GM23248 (cell line): ENCODE results near the gene PP2D1. TPM values are rescaled to one million over a fixed set of nuclear protein-coding genes. Genes with fewer than 3 reads are reported as not detected.

Experiments
- DNase-seq: peaks from one replicate; pipeline ENCODE4 v3.0.0-alpha.2; 2015
- H2AFZ ChIP-seq: fragments of 200-600 bp; sonication (generic); 2 replicates; pipeline ENCODE4 v1.6.1; 2016; ENCODE audit warnings: antibody characterized with exemption
- H3F3A ChIP-seq: fragments of 200-600 bp; sonication (generic); 2 replicates; pipeline ENCODE4 v1.6.1; 2016; ENCODE audit warnings: mild to moderate bottlenecking, antibody characterized with exemption, mixed run types; ENCODE audit not compliant: insufficient read depth
- H3K27ac ChIP-seq: fragments of 200-600 bp; sonication (generic); 2 replicates; pipeline ENCODE4 v1.5.1; 2016; ENCODE audit warnings: mild to moderate bottlenecking
- H3K27me3 ChIP-seq: fragments of 200-600 bp; sonication (generic); replicated peaks from 2 replicates; pipeline ENCODE4 v1.6.1; 2016; ENCODE audit warnings: mild to moderate bottlenecking; ENCODE audit not compliant: insufficient read depth
- H3K36me3 ChIP-seq: fragments of 200-600 bp; sonication (generic); 2 replicates; pipeline ENCODE4 v1.6.1; 2016; ENCODE audit warnings: low read depth, mild to moderate bottlenecking
- H3K4me1 ChIP-seq: fragments of 200-600 bp; sonication (generic); 2 replicates; pipeline ENCODE4 v1.6.1; 2016; ENCODE audit warnings: mild to moderate bottlenecking; ENCODE audit not compliant: insufficient read depth
- H3K4me2 ChIP-seq: fragments of 200-600 bp; sonication (generic); one replicate; pipeline ENCODE4 v1.6.1; 2016; ENCODE audit warnings: mild to moderate bottlenecking; ENCODE audit not compliant: unreplicated experiment
- H3K4me3 ChIP-seq: fragments of 200-600 bp; sonication (generic); 2 replicates; pipeline ENCODE4 v1.5.1; 2016; ENCODE audit warnings: mild to moderate bottlenecking
- H3K79me2 ChIP-seq: fragments of 200-600 bp; sonication (generic); 2 replicates; pipeline ENCODE4 v1.6.1; 2016; ENCODE audit warnings: mild to moderate bottlenecking; ENCODE audit not compliant: insufficient read depth
- H3K9ac ChIP-seq: fragments of 200-600 bp; sonication (generic); 2 replicates; pipeline ENCODE4 v1.6.1; 2016; ENCODE audit warnings: mild to moderate bottlenecking
- H3K9me2 ChIP-seq: fragments of 200-600 bp; sonication (generic); 2 replicates; pipeline ENCODE4 v1.6.1; 2016; ENCODE audit warnings: mixed run types, mild to moderate bottlenecking, moderate library complexity; ENCODE audit not compliant: insufficient read depth
- H3K9me3 ChIP-seq: fragments of 200-600 bp; sonication (generic); one replicate; pipeline ENCODE4 v1.6.1; 2017; ENCODE audit warnings: low read depth
- H4K20me1 ChIP-seq: fragments of 200-600 bp; sonication (generic); 2 replicates; pipeline ENCODE4 v1.6.0; 2016; ENCODE audit not compliant: insufficient read depth
- EZH2 ChIP-seq: fragments of 200-600 bp; sonication (generic); IDR thresholded peaks from 2 replicates; pipeline ENCODE4 v1.6.1; 2018; ENCODE audit warnings: antibody characterized with exemption, mild to moderate bottlenecking; ENCODE audit not compliant: insufficient read depth, poor library complexity, severe bottlenecking
- EZH2phosphoT487 ChIP-seq: fragments of 200-600 bp; sonication (generic); IDR thresholded peaks from 2 replicates; pipeline ENCODE4 v1.6.1; 2018; ENCODE audit warnings: antibody characterized with exemption, moderate library complexity, mild to moderate bottlenecking, low read depth; ENCODE audit not compliant: insufficient read depth
- WGBS, 2 experiments: methylation state at CpG; one replicate each; pipeline ENCODE4 v1.1.6; 2015 to 2017; ENCODE audit warnings: low lambda C conversion rate in 2 of 2, low coverage in 1 of 2; ENCODE audit errors: missing lambda C conversion rate in 2 of 2; 5-methylcytosine and 5-hydroxymethylcytosine counted together
- in situ Hi-C: fragments of 300-500 bp; cut with MboI; formaldehyde crosslinking; loops from 2 replicates; pipeline ENCODE4 v1.15.0; 2020
- polyA plus RNA-seq: library from polyadenylated mRNA; unstranded; fragments of >200 nt; fragmentation: Nextera tagmentation; extraction: Ambion mirVana; gene quantifications from 2 replicates; pipeline ENCODE4 v1.2.1, GENCODE V29; 2016
- total RNA-seq: library from RNA; depleted of rRNA; stranded (reverse); fragments of >200 nt; shearing (Covaris generic); gene quantifications from 2 replicates; pipeline ENCODE4 v1.2.3, GENCODE V29; 2014

PP2D1 gene
- total and polyA plus RNA-seq, 2 experiments from 2014 or later, result 0.16 TPM; not detected in 1

DNA sequence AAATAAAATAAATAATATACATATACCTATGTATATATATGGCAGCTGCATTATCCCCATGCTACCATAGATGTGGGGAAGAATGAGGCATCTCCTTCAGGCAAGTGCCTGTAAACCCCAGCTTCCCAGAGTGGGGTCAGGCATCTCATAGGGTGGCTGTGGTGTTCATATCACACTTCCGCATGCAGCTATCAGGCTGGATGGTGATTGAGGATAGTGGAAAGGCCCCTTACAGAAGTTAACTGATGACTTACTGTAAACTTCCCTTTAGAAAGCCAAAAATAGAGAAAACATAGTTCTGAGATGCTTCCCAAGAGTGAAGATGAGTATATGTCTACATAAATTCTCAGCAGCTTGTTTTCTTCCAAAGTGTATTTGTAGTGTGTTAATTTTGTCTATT is 3.5 kb upstream of the PP2D1 start:
- no peak overlapping the region for H3K4me2 ChIP-seq
- no peak overlapping the region for H3K9ac ChIP-seq
- in situ Hi-C loops, result no loop called here
- H3K36me3 ChIP-seq, result no peaks in the 10 kb centered on the region
- no peaks in the 10 kb centered on the region for H4K20me1 ChIP-seq
- H3K4me1 ChIP-seq, result no peaks in the 10 kb centered on the region
- H3F3A ChIP-seq, result no peaks in the 10 kb centered on the region
- H3K9me2 ChIP-seq, result no peaks in the 10 kb centered on the region
- no peaks in the 10 kb centered on the region for H3K9me3 ChIP-seq
- H3K79me2 ChIP-seq, result no peaks in the 10 kb centered on the region
- no peak for DNase-seq
- no peak overlapping the region for H3K27ac ChIP-seq
- H2AFZ ChIP-seq, result no peak overlapping the region
- TF ChIP-seq EZH2, result no peak
- no peak for TF ChIP-seq EZH2phosphoT487
- 55 to 58% methylated on average over 1 of the region's 1 CpG for WGBS, 2 experiments
- H3K4me3 ChIP-seq, result no peak overlapping the region
- H3K27me3 ChIP-seq, result no peaks in the 10 kb centered on the region

DNA sequence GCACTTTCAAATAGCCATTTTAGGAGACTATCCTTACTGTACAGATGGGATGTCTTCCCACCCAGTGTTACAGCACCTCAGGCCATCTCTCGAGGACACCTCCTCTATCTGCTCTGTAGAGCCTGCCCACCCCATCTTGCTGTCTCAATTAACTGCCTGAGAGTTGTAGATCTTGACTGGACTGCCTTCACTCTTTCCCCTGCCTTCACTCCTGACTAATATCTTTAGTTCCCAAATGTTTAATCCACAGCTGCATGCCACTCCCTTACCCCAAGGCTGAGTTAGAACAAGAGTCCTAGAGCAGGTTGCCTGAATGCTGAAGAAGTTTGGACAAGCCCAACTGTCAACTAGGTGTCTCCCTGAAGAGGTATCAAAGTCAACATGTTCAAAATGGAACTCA is 1.3 kb upstream of the PP2D1 start:
- in situ Hi-C loops, result no loop called here
- Histone ChIP-seq H3K79me2 (no peaks in the 10 kb centered on the region), H3K27me3 (no peaks in the 10 kb centered on the region), H3K36me3 (no peaks in the 10 kb centered on the region), H3K4me2 (no peak overlapping the region), H3K4me1 (no peaks in the 10 kb centered on the region), H3K4me3 (no peak overlapping the region), H3K9ac (no peak overlapping the region), H2AFZ (no peak overlapping the region), H4K20me1 (no peaks in the 10 kb centered on the region), H3K9me2 (no peaks in the 10 kb centered on the region), H3K9me3 (no peaks in the 10 kb centered on the region), H3K27ac (no peak overlapping the region), H3F3A (no peaks in the 10 kb centered on the region)
- no peak for TF ChIP-seq EZH2
- TF ChIP-seq EZH2phosphoT487, result no peak
- WGBS, 2 experiments, result 31 to 50% methylated on average over 1 of the region's 1 CpG
- DNase-seq, result no peak

DNA sequence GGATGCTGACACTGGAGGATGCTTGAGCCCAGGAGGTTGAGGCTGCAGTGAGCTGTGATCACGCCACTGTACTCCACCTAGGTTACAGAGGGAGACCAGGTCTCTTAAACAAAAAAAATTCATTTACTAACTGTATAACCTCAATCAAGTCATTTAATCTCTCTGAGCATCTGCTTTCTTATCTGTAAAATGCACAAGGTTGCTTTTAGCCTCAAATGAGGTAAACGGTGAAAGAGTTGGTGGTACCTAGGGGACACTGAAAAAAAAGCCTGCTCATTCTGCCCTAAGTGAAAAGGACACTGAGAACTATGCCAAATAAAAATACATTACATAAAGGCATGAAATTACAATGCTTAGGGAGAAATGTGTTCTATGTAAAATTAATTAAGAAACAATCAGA is 3.4 kb downstream of the PP2D1 start:
- DNase-seq, result no peak
- Histone ChIP-seq H3K9ac (no peak overlapping the region), H3K4me1 (no peaks in the 10 kb centered on the region), H4K20me1 (no peaks in the 10 kb centered on the region), H3K9me2 (no peaks in the 10 kb centered on the region), H3K79me2 (no peaks in the 10 kb centered on the region), H3K27me3 (no peaks in the 10 kb centered on the region), H3K36me3 (no peaks in the 10 kb centered on the region), H3K4me3 (no peak overlapping the region), H2AFZ (no peak overlapping the region), H3K4me2 (no peak overlapping the region), H3K9me3 (no peaks in the 10 kb centered on the region), H3F3A (no peaks in the 10 kb centered on the region), H3K27ac (no peak overlapping the region)
- in situ Hi-C loops, result no loop called here
- WGBS, 2 experiments, result 95 to 97% methylated on average over 2 of the region's 2 CpGs
- TF ChIP-seq EZH2 (no peak), EZH2phosphoT487 (no peak)

DNA sequence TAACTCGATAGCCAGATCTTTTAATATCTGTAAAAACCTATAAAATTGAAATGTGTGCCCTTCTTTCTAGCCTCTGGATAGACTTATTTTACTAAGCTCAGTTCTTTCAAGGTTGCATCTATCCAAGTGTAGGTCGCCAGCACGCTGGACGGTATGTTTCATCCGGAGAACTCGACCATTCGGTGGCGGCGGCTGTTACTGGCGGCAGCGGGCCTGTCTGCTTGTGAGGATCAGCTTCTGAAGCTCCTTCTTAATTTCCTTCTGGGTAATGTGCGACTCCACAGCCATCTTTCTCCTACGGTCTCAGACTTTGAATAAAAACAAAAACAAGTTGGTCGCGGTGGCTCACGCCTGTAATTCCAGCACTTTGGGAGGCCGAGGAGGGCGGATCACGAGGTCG is 4.1 kb downstream of the PP2D1 start:
- Histone ChIP-seq H3K9me2 (no peaks in the 10 kb centered on the region), H3K27ac (no peak overlapping the region), H3F3A (no peaks in the 10 kb centered on the region), H3K4me1 (no peaks in the 10 kb centered on the region), H3K79me2 (no peaks in the 10 kb centered on the region), H3K9ac (no peak overlapping the region), H3K9me3 (no peaks in the 10 kb centered on the region), H4K20me1 (no peaks in the 10 kb centered on the region), H3K36me3 (no peaks in the 10 kb centered on the region), H3K4me2 (no peak overlapping the region), H3K27me3 (no peaks in the 10 kb centered on the region), H2AFZ (no peak overlapping the region), H3K4me3 (no peak overlapping the region)
- WGBS, 2 experiments, result 95% methylated on average over 20 of the region's 20 CpGs
- DNase-seq, result no peak
- in situ Hi-C loops, result no loop called here
- TF ChIP-seq EZH2phosphoT487, result no peak
- no peak for TF ChIP-seq EZH2

DNA sequence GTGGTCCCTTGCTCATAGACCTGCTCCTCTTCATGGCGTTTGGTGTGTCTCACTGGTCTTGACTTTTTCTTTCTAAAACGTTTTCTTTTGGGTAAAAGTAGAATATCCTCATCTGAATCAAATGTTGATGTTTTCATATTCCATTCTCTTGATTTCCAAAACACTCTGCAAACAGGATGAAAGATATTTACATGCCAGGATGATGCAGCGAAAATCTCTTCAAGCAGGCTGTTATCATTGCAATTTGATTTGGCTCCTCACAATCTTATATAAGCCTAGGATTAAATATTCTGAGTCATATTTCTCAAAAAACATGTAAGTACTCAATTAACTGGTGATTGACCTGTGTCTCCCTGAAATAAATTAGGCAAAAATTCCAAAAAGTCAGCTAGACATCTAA is 10.1 kb downstream of the PP2D1 start:
- no peak overlapping the region for H2AFZ ChIP-seq
- H3K9me3 ChIP-seq, result no peaks in the 10 kb centered on the region
- no peak overlapping the region for H3K9ac ChIP-seq
- no peaks in the 10 kb centered on the region for H3K27me3 ChIP-seq
- H3K4me2 ChIP-seq, result no peak overlapping the region
- in situ Hi-C loops, result no loop called here
- no peak overlapping the region for H3K4me3 ChIP-seq
- H3K9me2 ChIP-seq, result no peaks in the 10 kb centered on the region
- 52 to 56% methylated on average over 3 of the region's 3 CpGs for WGBS, 2 experiments
- H3K36me3 ChIP-seq, result no peaks in the 10 kb centered on the region
- H3K27ac ChIP-seq, result no peak overlapping the region
- H3K79me2 ChIP-seq, result no peaks in the 10 kb centered on the region
- no peaks in the 10 kb centered on the region for H3F3A ChIP-seq
- DNase-seq, result no peak
- TF ChIP-seq EZH2phosphoT487 (no peak), EZH2 (no peak)
- no peaks in the 10 kb centered on the region for H4K20me1 ChIP-seq
- no peaks in the 10 kb centered on the region for H3K4me1 ChIP-seq
